Breast epithelium (tissue), 4 donors: ENCODE results near the gene GRIK4. TPM values are rescaled to one million over a fixed set of nuclear protein-coding genes. Genes with fewer than 3 reads are reported as not detected.

Source experiments
- DNase-seq, 2 donors: peaks; one replicate each; pipeline ENCODE4 v3.0.0-alpha.2; 2019; ENCODE audit warnings: low spot score in 2 of 2
- H3K27ac ChIP-seq, 2 donors: fragments of 200-600 bp; sonication (generic) in 1 of 2; one replicate each; pipeline ENCODE4 v1.5.1; 2016 to 2019; ENCODE audit warnings: mild to moderate bottlenecking in 1 of 2
- H3K27me3 ChIP-seq, 2 donors: fragments of 200-600 bp; sonication (generic) in 1 of 2; one replicate each; pipeline versions ENCODE4 v1.5.1 to v1.6.0; 2017 to 2019; ENCODE audit warnings: control low read depth in 1 of 2, mild to moderate bottlenecking in 1 of 2
- H3K36me3 ChIP-seq: fragments of 200-600 bp; one replicate; pipeline ENCODE4 v1.5.1; 2019
- H3K4me1 ChIP-seq, 2 donors: fragments of 200-600 bp; sonication (generic); one replicate each; pipeline ENCODE4 v1.5.1; 2016 to 2019; ENCODE audit warnings: control low read depth in 1 of 2
- H3K4me3 ChIP-seq, 3 donors: fragments of 200-600 bp; sonication (generic); 1 replicate in 2 of 3; 2 replicates in 1 of 3; pipeline ENCODE4 v1.5.1; 2016 to 2019; ENCODE audit warnings: mild to moderate bottlenecking in 3 of 3, moderate library complexity in 2 of 3
- H3K9me3 ChIP-seq, 2 donors: fragments of 200-600 bp; sonication (generic) in 1 of 2; one replicate each; pipeline ENCODE4 v1.5.1; 2016 to 2019; ENCODE audit warnings: control low read depth in 1 of 2
- POLR2A ChIP-seq: fragments of 450-650 bp; IDR thresholded peaks from one replicate; pipeline ENCODE4 v1.6.1; 2016; ENCODE audit warnings: antibody characterized with exemption, mild to moderate bottlenecking, moderate library complexity
- POLR2AphosphoS5 ChIP-seq, 3 donors: sonication (generic); formaldehyde crosslinking; IDR thresholded peaks; one replicate each; pipeline ENCODE4 v1.6.1; 2017; ENCODE audit warnings: antibody characterized with exemption in 3 of 3
- intact Hi-C: fragments of 100-400 bp; cut with DNase I; formaldehyde crosslinking; loops from one replicate; pipeline ENCODE4 v1.15.1; 2023; ENCODE audit warnings: low total_unique reads
- total RNA-seq, 3 donors: library from RNA; depleted of rRNA; stranded (reverse); fragments of >200 nt; gene quantifications; one replicate each; pipeline ENCODE4 v1.1.0, GENCODE V29; 2016
- TF ChIP-seq, protein P1 (sequence below), 3 donors: fragments of 450-650 bp; IDR thresholded peaks; one replicate each; pipeline ENCODE4 v1.5.1; 2016 to 2017; ENCODE audit warnings: antibody characterized with exemption in 3 of 3, mild to moderate bottlenecking in 3 of 3, moderate library complexity in 3 of 3

Gene GRIK4
- total RNA-seq, 3 donors from 2014 or later: 0.29 to 0.66 TPM; not detected in 1

DNA sequence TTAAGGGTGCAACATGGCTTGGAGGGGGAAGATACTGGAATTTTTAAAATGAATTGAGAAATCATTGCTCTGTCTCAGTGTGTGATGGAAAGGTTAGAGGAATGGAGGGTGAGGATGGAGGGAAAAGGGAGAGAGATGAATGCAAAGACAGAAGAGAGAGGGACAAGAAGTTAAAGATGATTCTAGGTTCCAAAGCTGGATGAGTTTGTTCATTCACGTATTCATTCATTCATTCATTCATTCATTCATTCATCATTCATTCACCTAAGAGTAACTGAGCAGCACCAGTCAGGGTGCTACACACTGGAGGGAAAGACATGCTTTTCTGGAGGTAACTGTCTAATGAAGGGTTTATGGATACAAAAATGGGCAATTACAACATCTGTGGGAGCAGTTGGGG lies 209.2 kb downstream of the GRIK4 start:
- H3K4me1 ChIP-seq: no peaks in the 10 kb centered on the region
- no peak for DNase-seq
- no peak overlapping the region for H3K27ac ChIP-seq
- no peak overlapping the region for H3K4me3 ChIP-seq
- intact Hi-C loops: no loop called here
- no peaks in the 10 kb centered on the region for H3K9me3 ChIP-seq
- H3K27me3 ChIP-seq: no peaks in the 10 kb centered on the region
- TF ChIP-seq POLR2A (no peak), POLR2AphosphoS5 (IDR thresholded peaks at IDR 0.05) (no peak)
- TF ChIP-seq, protein P1, sequence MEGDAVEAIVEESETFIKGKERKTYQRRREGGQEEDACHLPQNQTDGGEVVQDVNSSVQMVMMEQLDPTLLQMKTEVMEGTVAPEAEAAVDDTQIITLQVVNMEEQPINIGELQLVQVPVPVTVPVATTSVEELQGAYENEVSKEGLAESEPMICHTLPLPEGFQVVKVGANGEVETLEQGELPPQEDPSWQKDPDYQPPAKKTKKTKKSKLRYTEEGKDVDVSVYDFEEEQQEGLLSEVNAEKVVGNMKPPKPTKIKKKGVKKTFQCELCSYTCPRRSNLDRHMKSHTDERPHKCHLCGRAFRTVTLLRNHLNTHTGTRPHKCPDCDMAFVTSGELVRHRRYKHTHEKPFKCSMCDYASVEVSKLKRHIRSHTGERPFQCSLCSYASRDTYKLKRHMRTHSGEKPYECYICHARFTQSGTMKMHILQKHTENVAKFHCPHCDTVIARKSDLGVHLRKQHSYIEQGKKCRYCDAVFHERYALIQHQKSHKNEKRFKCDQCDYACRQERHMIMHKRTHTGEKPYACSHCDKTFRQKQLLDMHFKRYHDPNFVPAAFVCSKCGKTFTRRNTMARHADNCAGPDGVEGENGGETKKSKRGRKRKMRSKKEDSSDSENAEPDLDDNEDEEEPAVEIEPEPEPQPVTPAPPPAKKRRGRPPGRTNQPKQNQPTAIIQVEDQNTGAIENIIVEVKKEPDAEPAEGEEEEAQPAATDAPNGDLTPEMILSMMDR (IDR thresholded peaks at IDR 0.05): no peak
- no peaks in the 10 kb centered on the region for H3K36me3 ChIP-seq

DNA sequence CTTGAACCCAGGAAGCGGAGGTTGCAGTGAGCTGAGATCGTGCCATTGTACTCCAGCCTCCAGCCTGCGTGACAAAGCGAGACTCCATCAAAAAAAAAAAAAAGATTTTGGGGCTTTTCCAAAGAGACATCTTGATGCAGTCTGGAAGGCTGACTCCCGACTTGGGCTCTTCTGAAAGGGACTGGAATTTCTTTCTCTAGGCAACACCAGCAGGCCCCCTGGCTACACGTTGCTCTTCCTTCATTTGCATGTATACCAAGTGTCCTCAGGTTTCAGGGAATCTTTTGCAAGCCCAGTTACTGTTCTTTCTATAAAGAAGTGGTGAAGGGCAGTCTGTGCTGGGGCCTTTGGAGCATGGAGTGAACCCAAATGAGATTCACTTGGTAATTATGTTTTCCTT lies 211.0 kb downstream of the GRIK4 start:
- H3K27ac ChIP-seq: no peak overlapping the region
- H3K27me3 ChIP-seq: no peaks in the 10 kb centered on the region
- H3K9me3 ChIP-seq: peaks cover 4 to 14% of the 10 kb centered on the region in 2 donors
- no peaks in the 10 kb centered on the region for H3K4me1 ChIP-seq
- H3K4me3 ChIP-seq: no peak overlapping the region
- no peak for DNase-seq
- intact Hi-C loops: no loop called here
- TF ChIP-seq POLR2AphosphoS5 (IDR thresholded peaks at IDR 0.05) (no peak), POLR2A (no peak)
- TF ChIP-seq, protein P1 (IDR thresholded peaks at IDR 0.05): no peak
- no peaks in the 10 kb centered on the region for H3K36me3 ChIP-seq

DNA sequence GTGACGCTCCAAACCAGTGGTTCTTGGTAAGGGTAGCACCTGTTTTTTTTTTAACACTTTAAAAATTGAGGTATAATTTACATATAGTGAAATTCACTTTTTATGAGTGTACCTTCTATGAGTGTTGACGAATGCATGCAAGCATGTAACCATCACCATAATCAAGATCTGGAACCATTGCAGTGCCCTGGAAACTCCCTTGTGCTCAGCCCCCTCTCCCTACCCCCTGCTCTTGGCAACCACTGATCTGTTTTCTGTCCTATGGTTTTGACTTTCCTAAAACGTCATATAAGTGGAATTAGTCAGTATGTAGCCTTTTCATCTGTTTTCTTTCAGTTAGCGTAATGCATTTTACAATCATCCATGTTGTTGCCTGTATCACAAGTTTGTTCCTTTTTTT lies 212.2 kb downstream of the GRIK4 start:
- intact Hi-C loops: no loop called here
- Histone ChIP-seq H3K27me3 (no peaks in the 10 kb centered on the region), H3K36me3 (no peaks in the 10 kb centered on the region), H3K4me3 (no peak overlapping the region), H3K4me1 (no peaks in the 10 kb centered on the region), H3K9me3 (peaks cover 5 to 26% of the 10 kb centered on the region in 2 donors), H3K27ac (no peak overlapping the region)
- TF ChIP-seq, protein P1 (IDR thresholded peaks at IDR 0.05): no peak
- no peak for TF ChIP-seq POLR2A
- TF ChIP-seq POLR2AphosphoS5 (IDR thresholded peaks at IDR 0.05): no peak
- no peak for DNase-seq

DNA sequence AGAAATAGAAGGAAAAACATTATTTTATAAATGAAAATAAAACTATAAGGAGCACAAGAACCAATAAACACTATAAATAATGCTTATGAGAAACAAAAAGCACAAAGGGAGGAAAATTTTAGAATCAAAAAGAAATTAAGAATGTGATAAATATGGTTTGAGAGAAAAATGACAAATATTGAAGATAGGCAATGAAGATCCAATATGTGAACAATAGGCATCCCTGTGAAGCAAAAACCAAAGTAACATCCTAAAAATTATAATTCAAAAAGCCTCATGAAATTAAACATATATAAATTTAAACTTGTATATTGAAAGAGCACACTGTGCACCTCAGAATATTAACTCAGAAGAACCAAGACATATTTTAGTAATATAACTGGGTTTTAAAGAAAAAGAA lies 216.2 kb downstream of the GRIK4 start:
- Histone ChIP-seq H3K27ac (no peak overlapping the region), H3K4me1 (no peaks in the 10 kb centered on the region), H3K9me3 (peaks cover 9 to 34% of the 10 kb centered on the region in 2 donors), H3K27me3 (no peaks in the 10 kb centered on the region), H3K4me3 (no peak overlapping the region), H3K36me3 (no peaks in the 10 kb centered on the region)
- TF ChIP-seq POLR2A: no peak
- TF ChIP-seq, protein P1 (IDR thresholded peaks at IDR 0.05): no peak
- TF ChIP-seq POLR2AphosphoS5 (IDR thresholded peaks at IDR 0.05): no peak
- DNase-seq: no peak
- intact Hi-C loops: no loop called here

DNA sequence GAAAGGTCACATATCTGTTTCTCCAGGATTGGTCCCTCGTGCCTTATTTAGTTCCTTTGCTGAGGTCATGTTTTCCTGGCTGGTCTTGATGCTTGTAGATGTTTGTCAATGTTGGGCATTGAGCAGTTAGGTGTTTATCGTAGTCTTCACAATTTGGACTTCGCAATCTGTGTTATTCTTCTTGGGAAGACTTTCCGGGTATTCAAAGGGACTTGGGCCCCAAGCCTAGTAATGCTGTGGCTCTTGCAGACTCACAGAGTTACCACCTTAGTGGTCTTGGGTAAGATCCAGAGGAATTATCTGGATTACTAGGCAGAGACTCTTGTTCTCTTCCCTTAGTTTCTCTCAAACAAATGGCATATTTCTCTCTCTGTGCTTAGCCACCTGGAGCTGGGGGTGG lies 223.5 kb downstream of the GRIK4 start:
- no peaks in the 10 kb centered on the region for H3K36me3 ChIP-seq
- intact Hi-C loops: no loop called here
- no peak overlapping the region for H3K4me3 ChIP-seq
- H3K27ac ChIP-seq: no peak overlapping the region
- H3K4me1 ChIP-seq: no peaks in the 10 kb centered on the region
- no peaks in the 10 kb centered on the region for H3K27me3 ChIP-seq
- TF ChIP-seq POLR2AphosphoS5 (IDR thresholded peaks at IDR 0.05) (no peak), POLR2A (no peak)
- TF ChIP-seq, protein P1 (IDR thresholded peaks at IDR 0.05): no peak
- no peak for DNase-seq
- no peaks in the 10 kb centered on the region for H3K9me3 ChIP-seq
